Endothelial cell of umbilical vein (primary cell): ENCODE data around the gene TMEM207. TPM values are rescaled to one million over a fixed set of nuclear protein-coding genes. Genes with fewer than 3 reads are reported as not detected.

Source experiments
- BruUV-seq: library from RNA; stranded (reverse); fragments of 400-500 nt; replicated peaks from 2 replicates; lab custom pipeline; 2021; lab: Mats Ljungman, UMichigan
- CTCF ChIA-PET: fragments of 300-600, 350-600 bp; sonication (Branson Sonifier 250); formaldehyde crosslinking; loops from one replicate; lab custom pipeline; 2021; ENCODE audit warnings: antibody characterized with exemption, inconsistent platforms; lab: Charles Lee
- POLR2A ChIA-PET: fragments of 300-600, 350-600 bp; sonication (Branson Sonifier 250); formaldehyde crosslinking; loops from one replicate; lab custom pipeline; 2021; ENCODE audit warnings: antibody characterized with exemption, inconsistent platforms; lab: Charles Lee
- DNase-seq: peaks from one replicate; pipeline ENCODE4 v3.0.0-alpha.2; 2011; ENCODE audit warnings: low read depth, low spot score
- FAIRE-seq: peaks from 2 replicates; lab custom pipeline; 2011; peaks lifted over from hg19 to GRCh38; lab: Jason Lieb, UNC
- H2AFZ ChIP-seq: 2 replicates; pipeline ENCODE4 v1.6.0; 2012; ENCODE audit warnings: low read depth, low read length, control low read depth, inconsistent platforms
- H3K27ac ChIP-seq: 2 replicates; pipeline ENCODE4 v1.5.1; 2011; ENCODE audit warnings: low read depth, mild to moderate bottlenecking, control low read depth, low read length, moderate library complexity; ENCODE audit not compliant: insufficient read depth
- H3K27me3 ChIP-seq, 2 experiments: 2 replicates each; pipeline versions ENCODE4 v1.6.0 to v1.6.1; 2011; ENCODE audit warnings: low read length in 2 of 2, mixed read lengths in 1 of 2; ENCODE audit not compliant: control insufficient read depth in 2 of 2, insufficient read depth in 2 of 2
- H3K36me3 ChIP-seq, 2 experiments: 2 replicates in 1 of 2; 3 replicates in 1 of 2; pipeline ENCODE4 v1.5.1; 2011; ENCODE audit warnings: low read length in 2 of 2, mild to moderate bottlenecking in 1 of 2, moderate library complexity in 1 of 2; ENCODE audit not compliant: control insufficient read depth in 2 of 2, insufficient read depth in 2 of 2; ENCODE audit errors: extremely low read depth in 1 of 2
- H3K4me1 ChIP-seq: 3 replicates; pipeline ENCODE4 v1.5.1; 2011; ENCODE audit warnings: mild to moderate bottlenecking, low read length; ENCODE audit not compliant: control insufficient read depth, insufficient read depth; ENCODE audit errors: extremely low read depth
- H3K4me2 ChIP-seq: 2 replicates; pipeline ENCODE4 v1.6.1; 2011; ENCODE audit warnings: low read length, control low read depth, mixed read lengths; ENCODE audit not compliant: insufficient read depth
- H3K4me3 ChIP-seq, 3 experiments: fragments of 200-600 bp in 1 of 3; sonication (generic), shearing (Covaris generic) in 1 of 3; replicated peaks in 1 of 3; 2 replicates each; pipeline ENCODE4 v1.5.1; 2011 to 2016; ENCODE audit warnings: control low read depth in 3 of 3, low read length in 3 of 3, mild to moderate bottlenecking in 2 of 3, inconsistent platforms in 1 of 3, low read depth in 1 of 3, moderate library complexity in 1 of 3; ENCODE audit not compliant: insufficient read depth in 1 of 3
- H3K79me2 ChIP-seq: 2 replicates; pipeline ENCODE4 v1.6.0; 2012; ENCODE audit warnings: low read length, inconsistent platforms; ENCODE audit not compliant: control insufficient read depth, insufficient read depth
- H3K9ac ChIP-seq: replicated peaks from 2 replicates; pipeline ENCODE3; 2011; ENCODE audit warnings: low read length, control low read depth; ENCODE audit not compliant: insufficient read depth; ENCODE audit errors: extremely low read depth
- H3K9me1 ChIP-seq: replicated peaks from 3 replicates; pipeline ENCODE4 v1.6.0; 2011; ENCODE audit warnings: mild to moderate bottlenecking, low read length; ENCODE audit not compliant: control insufficient read depth, insufficient read depth; ENCODE audit errors: extremely low read depth
- H3K9me3 ChIP-seq: replicated peaks from 2 replicates; pipeline ENCODE4 v1.5.1; 2012; ENCODE audit warnings: low read length, inconsistent platforms; ENCODE audit not compliant: control insufficient read depth, insufficient read depth
- H4K20me1 ChIP-seq: replicated peaks from 2 replicates; pipeline ENCODE3; 2011; ENCODE audit warnings: mild to moderate bottlenecking, low read length; ENCODE audit not compliant: control insufficient read depth, insufficient read depth; ENCODE audit errors: extremely low read depth
- CTCF ChIP-seq, 2 donors: IDR thresholded peaks; 1 replicate in 1 of 2; 2 replicates in 1 of 2; pipeline ENCODE4 v1.5.1; 2011; ENCODE audit warnings: low read length in 2 of 2, mild to moderate bottlenecking in 2 of 2, moderate library complexity in 2 of 2, control low read depth in 1 of 2, inconsistent platforms in 1 of 2, low read depth in 1 of 2; ENCODE audit not compliant: insufficient read depth in 1 of 2; ENCODE audit errors: extremely low read depth in 1 of 2
- EZH2 ChIP-seq: IDR thresholded peaks from 2 replicates; pipeline ENCODE4 v1.6.1; 2012; ENCODE audit warnings: borderline replicate concordance, low read depth, mild to moderate bottlenecking, moderate library complexity, low read length, inconsistent platforms; ENCODE audit not compliant: severe bottlenecking
- FOS ChIP-seq: IDR thresholded peaks from 2 replicates; pipeline ENCODE4 v1.6.1; 2011; ENCODE audit warnings: mild to moderate bottlenecking, low read length, moderate library complexity, borderline replicate concordance; ENCODE audit not compliant: insufficient read depth
- GATA2 ChIP-seq: IDR thresholded peaks from 2 replicates; pipeline ENCODE4 v1.7.0; 2011; ENCODE audit warnings: low read depth, mild to moderate bottlenecking, moderate library complexity, mixed read lengths, low read length; ENCODE audit not compliant: insufficient read length, insufficient read depth
- JUN ChIP-seq: IDR thresholded peaks from 2 replicates; pipeline ENCODE4 v1.6.1; 2011; ENCODE audit warnings: borderline replicate concordance, low read depth; ENCODE audit not compliant: insufficient read length, insufficient read depth
- MAX ChIP-seq: IDR thresholded peaks from 2 replicates; pipeline ENCODE4 v1.6.1; 2011; ENCODE audit not compliant: insufficient read depth, insufficient read length
- MYC ChIP-seq: IDR thresholded peaks from one replicate; pipeline ENCODE4 v1.6.1; 2011; ENCODE audit warnings: mild to moderate bottlenecking, low read depth, low read length
- POLR2A ChIP-seq: IDR thresholded peaks from 2 replicates; pipeline ENCODE4 v1.6.1; 2012; ENCODE audit warnings: low read depth, mild to moderate bottlenecking, control low read depth, low read length
- POLR2AphosphoS5 ChIP-seq: IDR thresholded peaks from 2 replicates; pipeline ENCODE4 v1.6.1; 2012; ENCODE audit warnings: low read depth, mild to moderate bottlenecking, control low read depth, low read length, moderate library complexity; ENCODE audit not compliant: insufficient read depth
- dilution Hi-C: fragments of 300-500 bp; cut with MboI; formaldehyde crosslinking; loops from one replicate; pipeline ENCODE4 v1.15.0; 2019; ENCODE audit warnings: low sequenced_read_pairs; ENCODE audit not compliant: extremely low pct_ligation_motif_present
- intact Hi-C: fragments of 100-400 bp; cut with micrococcal nuclease; formaldehyde crosslinking; loops from one replicate; pipeline ENCODE4 v1.10.0; 2022
- polyA plus RNA-seq, 4 experiments: library from polyadenylated mRNA; depleted of rRNA in 3 of 4; stranded (reverse) in 3 of 4; unstranded in 1 of 4; fragments of >200 nt; gene quantifications; 2 replicates each; pipeline versions ENCODE4 v1.2.1 to v1.2.3, GENCODE V29; 2011 to 2012; ENCODE audit warnings: missing spikeins in 1 of 4
- total RNA-seq: library from RNA; stranded (reverse); gene quantifications from 2 replicates; pipeline ENCODE4 v1.2.3, GENCODE V29; 2021

Gene TMEM207
- total and polyA plus RNA-seq, 2 donors (not counting 3 experiments of a cell fraction or from before 2014, with no cell fraction given) = not detected

- Histone ChIP-seq H4K20me1 (no peaks in the 10 kb centered on the region), H3K4me1 (no peaks in the 10 kb centered on the region), H3K4me3 (no peak overlapping the region), H3K36me3 (no peaks in the 10 kb centered on the region), H3K9me1 (no peaks in the 10 kb centered on the region), H2AFZ (no peak overlapping the region), H3K9ac (no peak overlapping the region), H3K79me2 (no peaks in the 10 kb centered on the region), H3K9me3 (no peaks in the 10 kb centered on the region), H3K27me3 (peaks cover 14 to 35% of the 10 kb centered on the region in 2 experiments), H3K4me2 (no peak overlapping the region), H3K27ac (no peak overlapping the region)
- dilution Hi-C loops = no loop called here
- TF ChIP-seq EZH2 (no peak), GATA2 (no peak), MAX (no peak), CTCF (IDR thresholded peaks at IDR 0.05; ENCODE audit: extremely low read depth in 1 of 2, insufficient read depth in 1 of 2, low read depth in 1 of 2, low read length in 2 of 2) (no peak), JUN (no peak), MYC (no peak), POLR2AphosphoS5 (no peak), FOS (no peak), POLR2A (no peak)
- no peak for DNase-seq
- POLR2A ChIA-PET = interaction anchor here (0.7 kb wide), 1 partner anchor 206 kb away, joined by 3 read pairs; no protein-coding TSS in a partner anchor
- no TSS peak for BruUV-seq
- CTCF ChIA-PET = interaction anchor here (1.0 to 2.2 kb wide), 3 partner anchors 9 to 198 kb away, joined by 4 to 7 read pairs (median 5); no protein-coding TSS in a partner anchor
- intact Hi-C loops = no loop called here
- no peak for FAIRE-seq
These were observed 49.4 kb upstream of the TMEM207 start for GRCh38 chr3:190499122-190499521.
